GM21619 (cell line): ENCODE data around the gene BOK.

ENCODE experiments used
- ATAC-seq: cut with Tn5 transposase; IDR thresholded peaks from one replicate; pipeline ENCODE4 v1.9.1; 2021; ENCODE audit not compliant: unreplicated experiment

Gene BOK

DNA sequence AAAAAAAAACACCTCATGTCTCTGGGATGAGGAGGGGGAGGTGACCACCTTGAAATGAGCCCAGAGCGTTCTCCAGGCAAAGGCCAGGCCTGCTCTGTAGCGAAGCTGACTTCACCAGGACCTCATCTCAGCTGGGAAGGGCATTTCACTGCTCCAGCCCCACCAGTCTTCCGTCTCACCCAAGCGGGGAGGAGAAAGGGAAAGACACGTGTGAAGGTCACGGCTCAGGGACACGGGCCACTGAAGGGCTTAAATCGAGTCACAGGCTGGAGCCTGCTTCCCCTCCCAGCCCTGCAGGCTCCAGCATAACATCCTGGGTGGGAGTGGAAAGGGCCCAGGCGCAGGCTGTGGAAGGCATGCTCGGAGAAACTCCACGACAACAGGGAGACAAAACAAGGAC, 60.3 kb downstream of the BOK start:
- no peak for ATAC-seq

DNA sequence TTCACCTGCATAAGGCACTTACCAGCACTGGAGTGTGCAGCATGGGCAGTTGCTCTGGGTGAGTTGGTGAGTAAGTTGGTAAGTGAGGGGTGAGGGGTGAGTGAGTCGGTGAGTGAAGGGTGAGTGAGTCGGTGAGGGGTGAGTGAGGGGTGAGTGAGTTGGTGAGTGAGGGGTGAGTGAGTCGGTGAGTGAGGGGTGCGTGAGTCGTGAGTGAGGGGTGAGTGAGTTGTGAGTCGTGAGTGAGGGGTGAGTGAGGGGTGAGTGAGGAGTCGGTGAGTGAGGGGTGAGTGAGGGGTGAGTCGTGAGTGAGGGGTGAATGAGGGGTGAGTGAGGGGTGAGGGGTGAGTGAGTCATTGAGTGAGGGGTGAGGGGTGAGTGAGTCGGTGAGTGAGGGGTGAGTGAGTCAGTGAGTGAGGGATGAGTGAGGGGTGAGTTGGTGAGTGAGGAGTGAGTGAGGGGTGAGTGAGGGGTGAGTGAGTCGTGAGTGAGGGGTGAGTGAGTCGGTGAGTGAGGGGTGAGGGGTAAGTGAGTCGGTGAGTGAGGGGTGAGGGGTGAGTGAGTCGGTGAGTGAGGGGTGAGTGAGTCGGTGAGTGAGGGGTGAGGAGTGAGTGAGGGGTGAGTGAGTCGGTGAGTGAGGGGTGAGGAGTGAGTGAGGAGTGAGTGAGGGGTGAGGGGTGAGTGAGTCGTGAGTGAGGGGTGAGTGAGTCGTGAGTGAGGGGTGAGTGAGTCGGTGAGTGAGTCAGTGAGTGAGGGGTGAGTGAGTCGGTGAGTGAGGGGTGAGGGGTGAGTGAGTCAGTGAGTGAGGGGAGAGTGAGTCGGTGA, 61.3 kb downstream of the BOK start:
- ATAC-seq, result no peak

DNA sequence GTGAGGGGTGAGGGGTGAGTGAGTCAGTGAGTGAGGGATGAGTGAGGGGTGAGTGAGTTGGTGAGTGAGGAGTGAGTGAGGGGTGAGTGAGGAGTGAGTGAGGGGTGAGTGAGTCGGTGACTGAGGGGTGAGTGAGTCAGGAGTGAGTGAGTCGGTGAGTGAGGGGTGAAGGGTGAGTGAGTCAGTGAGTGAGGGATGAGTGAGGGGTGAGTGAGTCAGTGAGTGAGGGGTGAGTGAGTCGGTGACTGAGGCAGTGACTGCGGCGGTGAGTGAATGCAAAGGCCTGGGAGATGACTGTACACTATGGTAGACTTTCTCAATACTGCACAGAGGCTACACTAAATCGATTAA, 61.8 kb downstream of the BOK start:
- no peak for ATAC-seq
